AG04449 (cell line): Measurements from ENCODE around the gene NTN3.

ENCODE experiments used
- CTCF ChIA-PET: fragments of 350-600 bp; formaldehyde crosslinking; extraction: SDS; loops from one replicate; lab custom pipeline; 2021; ENCODE audit warnings: antibody characterized with exemption; lab: Yijun Ruan, JAX
- POLR2A ChIA-PET: fragments of 400-600, 350-600 bp; formaldehyde crosslinking; extraction: SDS; loops from one replicate; lab custom pipeline; 2020; ENCODE audit warnings: antibody characterized with exemption, inconsistent platforms; lab: Yijun Ruan, JAX
- DNase-seq: peaks from one replicate; pipeline ENCODE4 v3.0.0-alpha.2; 2010; ENCODE audit warnings: low read depth, low spot score
- H3K4me3 ChIP-seq: 2 replicates; pipeline ENCODE4 v1.5.1; 2011; ENCODE audit warnings: low read depth, mild to moderate bottlenecking, control low read depth, low read length
- TF ChIP-seq, protein P1 (sequence below): IDR thresholded peaks from one replicate; pipeline ENCODE4 v1.5.1; 2011; ENCODE audit warnings: mild to moderate bottlenecking, moderate library complexity, low read length, control low read depth, inconsistent platforms; ENCODE audit not compliant: insufficient read depth; ENCODE audit errors: missing control alignments

Gene NTN3

DNA sequence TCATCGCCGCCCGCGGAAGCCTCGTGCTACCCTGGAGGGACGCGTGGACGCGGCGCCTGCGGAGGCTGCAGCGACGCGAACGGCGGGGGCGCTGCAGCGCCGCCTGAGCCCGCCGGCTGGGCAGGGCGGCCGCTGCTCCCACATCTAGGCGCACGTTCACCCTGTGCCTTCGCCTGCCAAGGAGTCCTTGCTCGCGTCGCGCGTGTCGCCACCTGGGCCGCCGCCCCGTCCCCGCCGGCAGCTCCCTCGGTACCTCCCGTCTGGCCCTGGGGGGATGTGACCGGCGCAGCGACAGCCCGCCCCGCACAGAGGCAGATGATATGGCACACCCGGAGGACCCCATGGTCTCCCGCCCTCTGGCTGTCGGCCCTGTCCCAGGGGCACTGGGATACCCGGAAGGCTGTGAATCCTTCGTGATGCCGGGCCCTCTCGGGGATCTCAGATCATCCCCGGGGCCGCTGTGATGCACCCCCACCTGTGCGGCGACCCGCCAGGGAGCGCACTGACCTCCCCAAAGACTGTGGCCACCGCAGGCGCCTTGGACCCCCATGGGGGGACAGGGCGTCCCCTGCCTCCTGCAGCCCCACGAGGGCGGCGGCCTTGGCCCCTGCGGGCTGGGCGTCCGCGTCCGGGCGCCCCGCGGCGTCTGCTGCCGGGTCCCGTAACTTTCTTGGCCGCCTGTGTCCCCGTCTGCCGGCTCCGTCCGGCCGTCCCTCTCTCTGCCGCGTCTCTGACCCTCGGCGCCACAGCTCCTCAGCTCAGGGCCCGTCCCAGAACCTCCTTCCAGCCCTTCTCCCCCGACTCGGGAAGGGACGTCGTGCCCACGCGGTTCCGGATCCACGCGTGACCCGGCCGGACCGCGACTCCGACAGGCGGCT, 3.1 kb downstream of the NTN3 start:
- TF ChIP-seq, protein P1, sequence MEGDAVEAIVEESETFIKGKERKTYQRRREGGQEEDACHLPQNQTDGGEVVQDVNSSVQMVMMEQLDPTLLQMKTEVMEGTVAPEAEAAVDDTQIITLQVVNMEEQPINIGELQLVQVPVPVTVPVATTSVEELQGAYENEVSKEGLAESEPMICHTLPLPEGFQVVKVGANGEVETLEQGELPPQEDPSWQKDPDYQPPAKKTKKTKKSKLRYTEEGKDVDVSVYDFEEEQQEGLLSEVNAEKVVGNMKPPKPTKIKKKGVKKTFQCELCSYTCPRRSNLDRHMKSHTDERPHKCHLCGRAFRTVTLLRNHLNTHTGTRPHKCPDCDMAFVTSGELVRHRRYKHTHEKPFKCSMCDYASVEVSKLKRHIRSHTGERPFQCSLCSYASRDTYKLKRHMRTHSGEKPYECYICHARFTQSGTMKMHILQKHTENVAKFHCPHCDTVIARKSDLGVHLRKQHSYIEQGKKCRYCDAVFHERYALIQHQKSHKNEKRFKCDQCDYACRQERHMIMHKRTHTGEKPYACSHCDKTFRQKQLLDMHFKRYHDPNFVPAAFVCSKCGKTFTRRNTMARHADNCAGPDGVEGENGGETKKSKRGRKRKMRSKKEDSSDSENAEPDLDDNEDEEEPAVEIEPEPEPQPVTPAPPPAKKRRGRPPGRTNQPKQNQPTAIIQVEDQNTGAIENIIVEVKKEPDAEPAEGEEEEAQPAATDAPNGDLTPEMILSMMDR: peak; percentile 2
- no peak for DNase-seq
- peak overlapping the region; percentile 78 for H3K4me3 ChIP-seq
- ChIA-PET POLR2A (interaction anchor here (1.0 to 1.6 kb wide), 4 partner anchors 9 to 134 kb away, joined by 3 to 6 read pairs (median 5); partner anchors contain the start of genes ABCA3 and TEDC2), CTCF (interaction anchor here (0.8 to 1.8 kb wide), 8 partner anchors 9 to 258 kb away, joined by 3 to 8 read pairs (median 3); partner anchors contain the start of gene TEDC2)

DNA sequence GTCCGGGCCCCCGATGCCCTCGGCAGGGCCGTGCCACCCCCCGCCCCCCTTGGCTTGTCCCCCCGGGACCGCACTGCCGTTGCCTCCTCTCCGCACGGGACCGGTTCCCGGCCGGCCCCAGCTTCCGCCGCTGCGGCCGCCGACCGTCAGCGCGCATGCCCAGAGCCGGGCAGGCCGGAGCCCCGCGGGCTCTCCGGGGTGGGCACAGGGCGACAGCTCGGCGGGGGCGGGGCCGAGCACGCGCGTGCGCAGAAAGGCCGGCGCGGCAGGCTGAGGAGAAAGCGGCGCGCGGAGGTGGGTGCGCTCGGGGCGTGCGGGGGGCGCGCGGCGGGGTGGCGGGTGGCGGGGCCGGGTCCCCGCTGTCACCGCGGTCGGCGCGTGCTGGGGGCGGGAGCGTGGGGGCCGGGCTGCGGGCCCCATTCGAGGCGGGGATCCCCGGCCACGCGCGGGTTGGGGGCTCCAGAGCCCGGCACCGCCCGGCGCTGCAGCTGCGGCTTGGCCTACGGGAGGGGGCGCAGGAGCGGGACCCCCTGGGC, 3.8 kb downstream of the NTN3 start, which contains the start of gene TBC1D24:
Gene TBC1D24, plus strand, starts transcription at position 251 of the 536 bp plus-strand sequence. CDS start 21,022 bp downstream, outside the sequence.
- TF ChIP-seq, protein P1: no peak
- DNase-seq: no peak
- CTCF ChIA-PET: interaction anchor here (0.8 to 1.8 kb wide), 5 partner anchors 10 to 27 kb away, joined by 3 to 8 read pairs (median 3); partner anchors contain the start of gene TEDC2
- POLR2A ChIA-PET: interaction anchor here (1.0 to 1.6 kb wide), 4 partner anchors 8 to 134 kb away, joined by 3 to 6 read pairs (median 5); partner anchors contain the start of genes ABCA3 and TEDC2
- H3K4me3 ChIP-seq: peak within 1 kb of the TSS; percentile 78

DNA sequence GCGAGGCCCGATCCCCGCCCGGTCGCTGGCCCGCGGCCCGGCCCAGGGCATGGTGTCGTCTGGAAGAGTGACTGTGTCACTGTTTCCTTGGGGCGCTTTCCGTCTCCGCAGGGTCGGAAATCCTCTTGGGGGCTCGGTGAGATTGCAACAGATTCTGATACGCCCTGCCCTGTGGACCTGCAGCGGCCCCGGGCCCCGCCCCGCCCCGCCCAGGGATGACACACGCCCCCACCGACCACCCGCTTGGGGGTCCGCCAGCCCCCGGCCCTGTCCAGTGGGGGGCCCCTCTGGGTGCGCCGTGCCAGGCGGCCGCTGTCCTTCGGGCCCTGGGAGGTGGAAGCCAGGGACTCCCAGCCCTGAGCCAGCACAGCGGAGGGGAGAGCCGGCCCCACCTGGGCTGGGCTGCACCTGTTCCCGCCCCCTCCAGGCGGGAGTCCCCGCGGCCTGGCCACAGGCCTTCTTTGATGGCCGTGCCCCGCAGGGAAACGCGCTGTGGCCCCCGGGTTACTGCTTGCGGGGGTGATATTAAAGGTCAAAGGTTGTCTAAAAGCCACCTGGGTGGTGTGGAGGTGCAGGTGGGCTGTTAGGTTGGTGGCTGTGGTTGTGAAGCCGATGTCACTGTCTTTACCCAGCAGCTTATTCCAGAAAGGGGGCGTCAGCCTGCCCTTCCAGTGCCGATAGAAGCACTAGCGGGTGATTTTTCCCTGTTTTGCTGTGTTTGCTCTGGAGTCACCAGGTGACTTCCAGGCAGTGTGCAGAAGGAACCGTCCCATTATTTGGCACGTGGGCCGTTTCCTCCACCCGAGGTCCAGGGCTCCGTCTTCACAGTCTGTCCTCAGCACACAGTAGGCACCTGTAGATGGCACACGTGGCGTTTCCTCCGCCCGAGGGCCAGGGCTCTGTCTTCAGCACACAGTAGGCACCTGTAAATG, 4.6 kb downstream of the NTN3 start:
- TF ChIP-seq, protein P1: no peak
- ChIA-PET POLR2A (interaction anchor here (1.0 to 1.6 kb wide), 4 partner anchors 8 to 135 kb away, joined by 3 to 6 read pairs (median 5); partner anchors contain the start of genes ABCA3 and TEDC2), CTCF (interaction anchor here (1.1 to 1.8 kb wide), 4 partner anchors 9 to 26 kb away, joined by 3 to 8 read pairs (median 6); no protein-coding TSS in a partner anchor)
- DNase-seq: no peak
- H3K4me3 ChIP-seq: peak overlapping the region; percentile 78

DNA sequence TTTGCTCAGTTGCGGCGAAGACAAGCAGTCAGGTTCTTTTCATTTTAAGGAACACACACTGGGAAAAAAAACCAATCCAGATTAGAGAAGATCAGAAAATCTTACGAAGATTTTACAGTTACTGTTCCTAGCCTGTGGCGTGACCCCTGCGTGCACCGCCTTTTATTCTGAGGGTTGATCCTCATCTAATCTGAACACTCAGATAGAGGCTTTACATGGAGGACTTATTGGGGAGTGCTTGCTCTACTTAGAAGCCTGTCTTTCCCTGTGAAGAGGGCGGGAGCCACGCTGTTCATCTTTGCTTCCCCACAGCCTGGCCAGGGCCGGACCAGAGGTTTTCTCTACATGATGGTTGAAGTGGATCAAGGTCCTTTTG, 5.2 kb downstream of the NTN3 start:
- DNase-seq: no peak
- peak overlapping the region; percentile 78 for H3K4me3 ChIP-seq
- ChIA-PET CTCF (interaction anchor here (1.6 to 1.8 kb wide), 2 partner anchors 22 to 24 kb away, joined by 4 to 10 read pairs; no protein-coding TSS in a partner anchor), POLR2A (no interaction called here)
- TF ChIP-seq, protein P1: no peak

DNA sequence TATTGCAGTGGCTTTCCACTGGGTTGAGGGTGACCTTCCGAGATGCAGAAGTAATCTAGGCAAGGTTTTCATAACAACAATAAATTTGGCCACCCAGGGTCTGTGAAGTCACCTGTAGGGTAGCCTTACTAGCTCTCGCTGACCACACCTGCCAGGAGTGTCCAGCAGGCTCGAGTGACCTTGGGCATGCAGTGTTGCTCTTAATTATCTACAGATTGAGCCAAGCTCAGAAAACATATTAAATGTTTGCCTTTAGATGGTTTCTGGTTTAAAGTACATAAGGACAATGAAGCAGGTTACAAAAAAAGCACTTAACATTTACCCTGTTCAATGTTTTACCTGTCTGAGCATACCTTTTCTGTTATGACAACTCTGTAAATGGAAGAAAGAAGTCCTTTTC, 5.6 kb downstream of the NTN3 start:
- ChIA-PET POLR2A (no interaction called here), CTCF (interaction anchor here (1.0 to 1.8 kb wide), 3 partner anchors 22 to 136 kb away, joined by 4 to 10 read pairs (median 4); partner anchors contain the start of gene ABCA3)
- DNase-seq: no peak
- TF ChIP-seq, protein P1: no peak
- H3K4me3 ChIP-seq: no peak overlapping the region
